ENCODE measurements around the gene HSP90B1.

Gene HSP90B1

GRCh38 chr12:103930034-103930786, at the start of gene HSP90B1:
Gene HSP90B1, plus strand, starts transcription at chr12:103930410. Its CDS starts 106 bp downstream, at chr12:103930516.
- peak; percentile 98 for DNase-seq

- no peak for DNase-seq
These were observed 48.9 kb upstream of the HSP90B1 start for GRCh38 chr12:103881261-103881660.

- no peak for DNase-seq
These were observed 47.2 kb upstream of the HSP90B1 start for GRCh38 chr12:103882861-103883596.

DNA sequence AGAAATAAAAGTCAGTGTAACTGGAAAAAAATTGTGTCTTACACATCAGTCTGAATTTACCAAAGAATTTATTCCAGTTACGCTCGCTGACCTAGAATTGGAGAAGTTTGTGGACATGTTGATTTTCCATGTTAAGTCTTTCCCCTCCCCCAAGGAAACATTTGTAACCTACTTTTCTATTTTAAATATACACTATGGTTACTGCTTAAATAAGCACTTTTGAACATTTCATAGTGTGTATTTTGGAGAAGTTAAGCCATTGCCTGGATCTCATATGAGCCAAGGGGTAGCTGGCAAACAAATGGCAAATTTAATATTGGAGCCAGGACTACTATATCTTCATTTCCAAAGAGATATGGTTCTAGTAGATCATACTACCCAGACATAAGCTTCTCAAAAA, 46.3 kb upstream of the HSP90B1 start:
- DNase-seq = no peak

- DNase-seq = peak; percentile 56
These were observed 45.9 kb upstream of the HSP90B1 start for GRCh38 chr12:103884316-103884715.

DNA sequence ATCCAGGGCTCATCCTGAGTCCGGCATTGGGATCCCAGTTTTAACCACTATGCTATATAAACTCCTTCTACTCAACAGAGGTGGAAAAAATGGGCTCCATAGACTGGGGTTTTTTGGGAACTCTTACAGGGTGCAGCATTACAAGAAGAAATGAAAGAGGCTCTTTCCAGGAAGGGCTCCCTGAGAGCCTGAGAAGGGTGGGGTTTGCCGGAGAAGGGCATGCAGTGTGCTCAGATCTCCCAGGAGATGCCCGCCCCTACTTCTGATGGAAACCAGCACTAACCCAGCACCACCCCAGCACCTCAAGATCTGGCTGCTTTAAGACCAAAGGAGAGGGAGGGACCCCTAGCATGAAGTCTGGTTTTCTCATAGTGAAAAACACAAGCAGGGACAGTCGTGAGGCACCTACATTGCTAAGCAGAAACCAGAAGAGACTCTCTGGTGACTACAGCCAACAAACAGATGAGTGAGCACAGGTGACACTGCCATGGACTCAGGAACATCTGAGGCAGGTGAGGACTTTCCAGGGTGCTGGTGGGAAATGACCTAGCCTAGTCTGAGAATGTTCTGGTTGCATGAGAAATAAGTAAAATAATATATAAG, 43.9 kb upstream of the HSP90B1 start:
- no peak for DNase-seq

DNA sequence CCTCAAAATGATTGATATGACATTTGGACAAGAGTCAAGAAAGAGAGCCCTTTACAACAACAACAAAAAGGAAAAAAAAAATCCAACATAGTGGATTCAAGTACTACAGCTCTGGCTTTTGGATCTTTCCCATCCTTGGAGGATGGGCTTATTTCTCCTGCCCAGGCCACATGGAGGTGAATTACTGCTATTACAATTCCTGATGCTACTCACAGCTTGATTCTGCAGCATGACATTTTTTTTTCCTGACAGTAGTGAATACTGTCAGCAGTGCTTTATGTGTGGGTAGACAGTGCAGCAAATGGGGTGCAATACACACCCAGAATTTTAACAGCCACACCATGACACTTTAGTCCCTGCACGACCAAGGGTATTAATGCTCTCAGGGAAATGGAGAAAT, 42.5 kb upstream of the HSP90B1 start:
- DNase-seq = no peak

GRCh38 chr12:103897316-103897715, 32.9 kb upstream of the HSP90B1 start:
- no peak for DNase-seq

DNA sequence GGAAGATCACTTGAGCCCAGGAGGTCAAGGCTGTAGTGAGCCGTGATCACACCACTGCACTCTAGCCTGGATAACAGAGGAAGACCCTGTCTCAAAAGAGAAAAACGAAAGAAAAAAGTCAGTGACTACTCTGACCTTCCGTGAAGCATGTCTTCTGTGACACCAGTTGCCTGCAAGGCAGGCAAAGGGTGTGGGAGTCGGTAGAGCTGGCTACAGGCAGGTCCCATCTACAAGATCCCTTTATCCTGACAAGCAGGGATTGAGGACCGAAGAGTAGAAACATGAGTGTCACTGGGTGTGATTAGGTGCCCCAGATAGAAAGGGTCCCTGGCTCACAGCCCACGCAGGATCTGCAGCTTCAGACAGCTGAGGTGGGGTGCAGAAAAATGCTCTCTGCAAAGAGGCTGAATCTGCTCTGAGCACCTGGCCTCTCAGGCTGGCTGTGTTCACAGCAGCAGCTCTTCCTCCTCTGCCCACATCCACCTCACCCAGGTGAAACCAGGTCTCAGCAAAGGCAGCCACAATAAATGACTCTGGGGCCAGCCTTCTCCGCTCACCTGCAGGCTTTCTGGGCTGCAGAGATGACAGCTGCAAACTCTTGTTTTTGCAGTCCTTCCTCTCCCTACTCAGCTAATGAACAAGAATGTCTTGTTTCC, 28.6 kb upstream of the HSP90B1 start:
- DNase-seq = peak; percentile 70

- DNase-seq = no peak
These were observed 26.2 kb upstream of the HSP90B1 start for GRCh38 chr12:103903993-103904392.

DNA sequence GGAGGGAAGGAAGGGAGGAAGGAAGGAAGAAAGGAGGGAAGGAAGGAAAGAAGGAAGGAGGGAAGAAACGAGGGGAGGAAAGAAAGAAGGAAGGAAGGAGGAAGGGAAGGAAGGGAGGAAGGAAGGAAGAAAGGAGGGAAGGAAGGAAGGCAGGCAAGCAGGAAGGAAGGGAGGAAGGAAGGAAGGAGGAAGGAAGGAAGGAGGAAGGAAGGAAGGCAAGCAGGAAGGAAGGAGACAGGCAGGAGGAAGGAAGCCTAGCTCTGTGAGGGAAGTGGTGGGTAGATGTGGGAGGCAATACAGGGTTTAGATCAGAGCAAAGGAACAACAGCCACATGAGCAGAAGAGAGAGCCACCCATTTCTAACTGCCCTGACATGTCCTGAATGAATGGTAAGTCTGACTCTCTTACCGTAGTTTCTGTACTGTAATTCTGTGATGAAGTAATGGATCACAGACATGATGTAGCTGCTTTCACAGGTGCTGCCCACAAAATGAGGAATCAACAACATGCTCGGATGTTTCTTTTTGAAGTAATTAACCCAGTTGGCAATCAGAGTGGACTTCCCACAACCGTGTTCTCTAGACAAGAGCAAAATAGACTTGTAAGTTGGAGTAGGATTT, 24.4 kb upstream of the HSP90B1 start:
- DNase-seq = no peak

GRCh38 chr12:103908246-103908541, 22.0 kb upstream of the HSP90B1 start:
- no peak for DNase-seq

DNA sequence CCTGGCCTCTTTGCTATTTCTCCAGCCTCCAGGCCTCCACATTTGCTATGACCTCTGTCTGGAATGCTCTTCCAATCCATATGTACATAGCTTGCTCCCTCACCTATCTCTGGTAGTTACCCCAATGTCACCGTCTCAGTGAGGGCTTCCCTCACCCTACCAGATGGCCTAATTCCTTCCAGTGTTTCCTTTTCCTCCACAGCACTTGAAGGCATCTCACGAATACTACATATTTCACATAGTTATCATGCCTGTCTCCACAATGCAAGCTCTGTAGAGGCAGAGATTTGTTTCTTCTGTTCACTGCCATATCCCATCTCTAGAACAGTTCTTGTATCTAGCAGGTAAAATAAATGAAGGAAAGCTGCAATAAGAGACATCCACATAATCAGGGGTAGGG, 21.3 kb upstream of the HSP90B1 start:
- DNase-seq = no peak

DNA sequence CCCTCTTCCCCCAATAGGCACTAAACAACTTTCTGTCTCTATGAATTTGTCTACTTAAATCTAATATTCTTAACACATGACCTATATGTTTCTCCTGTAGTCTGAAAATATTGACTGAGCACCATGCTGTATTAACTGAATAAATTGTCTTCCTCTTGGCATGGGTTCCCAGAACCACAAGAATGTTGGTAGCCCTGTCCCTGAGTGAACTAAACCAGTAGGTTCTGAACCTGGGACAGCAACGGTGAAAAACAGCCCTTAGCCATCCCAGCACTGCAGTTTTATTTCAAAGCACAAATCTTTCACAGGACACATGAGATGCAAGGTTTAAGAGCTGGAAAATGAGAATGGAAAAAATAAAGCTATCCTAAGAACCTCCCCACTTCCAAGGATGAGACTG, 20.4 kb upstream of the HSP90B1 start:
- DNase-seq = no peak

GRCh38 chr12:103912069-103912468, 18.1 kb upstream of the HSP90B1 start:
- DNase-seq = no peak

DNA sequence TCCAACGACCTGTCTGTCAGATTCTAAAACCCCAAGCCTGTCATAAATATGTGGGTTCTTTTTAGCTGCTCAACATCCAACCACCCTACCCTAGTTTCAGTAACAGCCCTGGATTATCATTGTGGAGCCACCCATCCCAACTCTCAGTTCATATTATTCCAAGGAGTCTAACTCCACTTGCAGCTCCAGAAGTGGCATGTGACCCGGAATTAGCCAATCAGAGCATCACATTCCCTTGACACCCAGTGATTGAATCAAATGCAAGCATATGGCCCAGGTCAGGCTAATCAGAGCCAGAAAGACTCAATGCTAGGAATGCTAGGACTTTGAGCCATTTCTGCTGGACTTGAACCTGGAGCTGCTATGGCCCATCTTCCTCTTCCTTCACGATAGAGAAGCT, 17.1 kb upstream of the HSP90B1 start:
- DNase-seq = no peak

- DNase-seq = no peak
These were observed 14.9 kb upstream of the HSP90B1 start for GRCh38 chr12:103915306-103915705.

DNA sequence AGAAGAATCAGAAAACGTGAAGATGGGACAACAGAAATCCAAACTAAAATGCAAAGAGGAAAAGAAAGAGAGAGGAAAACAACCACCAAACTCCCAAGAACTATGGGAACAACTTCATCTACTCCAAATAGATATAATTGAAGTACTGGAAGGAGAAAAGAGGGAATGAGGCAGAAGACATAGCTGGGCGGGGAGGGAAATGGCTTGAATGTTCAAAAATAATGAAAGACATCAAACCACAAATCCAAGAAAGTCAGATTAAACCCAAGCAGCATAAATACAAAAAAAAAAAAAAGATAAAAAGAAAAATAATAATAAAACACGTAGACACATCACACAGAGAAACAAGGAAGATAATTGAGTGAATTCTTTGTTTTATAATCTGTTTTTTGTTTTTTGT, 12.3 kb upstream of the HSP90B1 start:
- no peak for DNase-seq

DNA sequence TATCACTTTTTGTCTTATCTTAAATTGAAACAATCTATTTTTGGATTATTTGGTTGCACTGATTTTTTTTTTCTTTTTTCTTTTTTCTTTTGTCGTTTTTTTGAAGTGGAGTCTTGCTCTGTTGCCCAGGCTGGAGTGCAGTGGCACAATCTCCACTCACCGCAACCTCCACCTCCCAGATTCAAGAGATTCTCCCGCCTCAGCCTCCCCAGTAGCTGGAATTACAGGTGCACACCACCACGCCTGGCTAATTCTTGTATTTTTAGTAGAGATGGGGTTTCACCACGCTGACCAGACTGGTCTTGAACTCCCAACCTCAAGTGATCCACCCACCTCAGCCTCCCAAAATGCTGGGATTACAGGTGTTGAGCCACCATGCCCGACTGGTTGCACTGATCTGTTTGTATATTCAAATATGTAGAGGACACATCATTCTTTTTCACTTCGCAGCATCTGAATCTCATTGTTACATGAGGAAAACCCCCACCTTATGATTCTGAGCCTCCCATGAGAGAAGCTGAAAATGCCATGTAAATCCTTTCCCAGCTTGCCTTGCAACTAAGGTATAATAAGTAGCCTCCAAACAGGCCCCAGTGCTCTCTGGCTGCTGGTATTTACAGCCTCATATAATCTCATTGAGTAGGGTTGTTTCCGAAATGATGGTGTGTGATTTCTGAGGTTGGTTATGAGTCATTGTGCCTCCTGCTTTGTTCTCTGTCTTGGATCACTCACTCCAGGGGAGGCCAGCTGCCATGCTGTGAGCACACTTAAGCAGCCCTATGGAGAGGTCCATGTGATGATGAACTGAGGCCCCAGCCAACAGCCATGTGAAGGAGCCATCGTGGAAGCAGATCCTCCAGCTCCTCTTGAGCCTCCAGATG, 5.2 kb upstream of the HSP90B1 start:
- peak; percentile 44 for DNase-seq

DNA sequence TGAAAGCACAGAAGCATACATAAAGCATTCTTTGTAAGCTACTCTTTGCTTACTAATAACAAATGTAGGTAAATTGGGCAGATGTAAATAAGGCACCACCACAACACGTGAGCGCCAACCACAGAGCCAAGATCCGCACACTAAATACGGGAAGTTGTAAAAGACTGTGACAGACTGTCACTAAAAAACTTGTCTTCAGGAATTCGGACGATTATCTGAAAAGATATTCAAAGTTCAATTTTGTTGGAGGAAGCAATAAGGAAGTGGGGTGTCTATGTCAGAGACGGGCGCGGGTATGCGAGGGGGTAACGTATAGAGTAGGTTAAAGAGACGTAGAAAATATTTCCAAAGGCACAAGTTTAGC, 1.5 kb upstream of the HSP90B1 start:
- peak; percentile 58 for DNase-seq

GRCh38 chr12:103929046-103929783, 995 bp upstream of the HSP90B1 start:
- peak; percentile 86 for DNase-seq

- DNase-seq = no peak
These were observed 501 bp upstream of the HSP90B1 start for GRCh38 chr12:103929784-103930033.
